OCI-LY1 (cell line): Measurements from ENCODE around the gene PTPN3.

Experiments
- H2AFZ ChIP-seq: fragments of 200-600 bp; sonication (generic), shearing (Covaris generic); 2 replicates; pipeline ENCODE4 v1.6.0; 2014; ENCODE audit warnings: antibody characterized with exemption, mild to moderate bottlenecking, low read length
- H3F3A ChIP-seq: fragments of 200-600 bp; sonication (generic), shearing (Covaris generic); 2 replicates; pipeline ENCODE4 v1.6.0; 2014; ENCODE audit warnings: mild to moderate bottlenecking, antibody characterized with exemption, low read length, moderate library complexity; ENCODE audit not compliant: insufficient read depth
- H3K27ac ChIP-seq: fragments of 200-600 bp; sonication (generic); 2 replicates; pipeline ENCODE4 v1.5.1; 2014; ENCODE audit warnings: low read length, mixed run types, mild to moderate bottlenecking, low read depth; ENCODE audit not compliant: poor library complexity, severe bottlenecking
- H3K27me3 ChIP-seq: fragments of 200-600 bp; sonication (generic); 2 replicates; pipeline ENCODE4 v1.6.0; 2014; ENCODE audit warnings: antibody characterized with exemption, mild to moderate bottlenecking, low read length, moderate library complexity; ENCODE audit not compliant: insufficient read depth
- H3K36me3 ChIP-seq: fragments of 200-600 bp; sonication (generic); 2 replicates; pipeline ENCODE4 v1.6.1; 2014; ENCODE audit warnings: mild to moderate bottlenecking, antibody characterized with exemption, low read length, moderate library complexity, mixed read lengths; ENCODE audit not compliant: insufficient read depth
- H3K4me1 ChIP-seq: fragments of 200-600 bp; sonication (generic); 2 replicates; pipeline ENCODE4 v1.5.1; 2014; ENCODE audit warnings: mild to moderate bottlenecking, low read length, moderate library complexity; ENCODE audit not compliant: insufficient read depth, severe bottlenecking
- H3K4me2 ChIP-seq: fragments of 200-600 bp; sonication (generic), shearing (Covaris generic); 2 replicates; pipeline ENCODE4 v1.6.1; 2014; ENCODE audit warnings: low read length
- H3K4me3 ChIP-seq: fragments of 200-600 bp; sonication (generic); 2 replicates; pipeline ENCODE4 v1.5.1; 2014; ENCODE audit warnings: low read length, low read depth, mild to moderate bottlenecking, mixed read lengths; ENCODE audit not compliant: poor library complexity, severe bottlenecking
- H3K79me2 ChIP-seq: fragments of 200-600 bp; shearing (Covaris generic); 2 replicates; pipeline ENCODE4 v1.6.1; 2016; ENCODE audit warnings: mixed run types, low read length, mixed read lengths; ENCODE audit not compliant: insufficient read depth
- H3K9ac ChIP-seq: fragments of 200-600 bp; sonication (generic), shearing (Covaris generic); 2 replicates; pipeline ENCODE4 v1.6.1; 2014; ENCODE audit warnings: mild to moderate bottlenecking, low read length, mixed read lengths
- H3K9me2 ChIP-seq: fragments of 200-600 bp; sonication (generic), shearing (Covaris generic); 2 replicates; pipeline ENCODE4 v1.6.1; 2014; ENCODE audit warnings: low read depth, mild to moderate bottlenecking, low read length, mixed read lengths
- H3K9me3 ChIP-seq: fragments of 200-600 bp; shearing (Covaris generic); 2 replicates; pipeline ENCODE4 v1.6.1; 2014; ENCODE audit warnings: low read length, mixed read lengths
- H4K20me1 ChIP-seq: fragments of 200-600 bp; sonication (generic), shearing (Covaris generic); 2 replicates; pipeline ENCODE4 v1.6.0; 2016; ENCODE audit warnings: mild to moderate bottlenecking, low read length; ENCODE audit not compliant: insufficient read depth
- CTCF ChIP-seq: fragments of 200-600 bp; sonication (generic), shearing (Covaris generic); IDR thresholded peaks from 2 replicates; pipeline ENCODE4 v1.5.1; 2017; ENCODE audit warnings: mild to moderate bottlenecking, antibody characterized with exemption, low read length, moderate library complexity, mixed read lengths
- EZH2 ChIP-seq: fragments of 200-600 bp; sonication (generic), shearing (Covaris generic); IDR thresholded peaks from 2 replicates; pipeline ENCODE4 v1.8.0; 2017; ENCODE audit warnings: borderline replicate concordance, mixed run types, mild to moderate bottlenecking, antibody characterized with exemption, low read length, moderate library complexity, mixed read lengths

The PTPN3 gene

GRCh38 chr9:109477258-109478050 lies 20.7 kb downstream of the PTPN3 start:
- H2AFZ ChIP-seq, result no peak overlapping the region

GRCh38 chr9:109476642-109477257 lies 21.4 kb downstream of the PTPN3 start:
- H3K9ac ChIP-seq, result no peak overlapping the region
- no peaks in the 10 kb centered on the region; the same call in none of the 2 replicates for H3K27me3 ChIP-seq
- no peak overlapping the region for H2AFZ ChIP-seq
- no peaks in the 10 kb centered on the region for H3K9me3 ChIP-seq
- H3K27ac ChIP-seq, result no peak overlapping the region
- H3K9me2 ChIP-seq, result no peaks in the 10 kb centered on the region
- TF ChIP-seq EZH2 (no peak), CTCF (no peak)
- no peaks in the 10 kb centered on the region for H4K20me1 ChIP-seq
- H3K4me2 ChIP-seq, result no peak overlapping the region
- no peaks in the 10 kb centered on the region for H3K36me3 ChIP-seq
- no peak overlapping the region for H3K4me3 ChIP-seq
- no peaks in the 10 kb centered on the region for H3F3A ChIP-seq
- no peaks in the 10 kb centered on the region for H3K79me2 ChIP-seq
- H3K4me1 ChIP-seq, result no peaks in the 10 kb centered on the region

More at GRCh38 chr9:109477258-109478050, 20.7 kb downstream of the PTPN3 start:
- H3K79me2 ChIP-seq, result no peaks in the 10 kb centered on the region
- no peak overlapping the region for H3K4me3 ChIP-seq
- no peaks in the 10 kb centered on the region for H3K9me3 ChIP-seq
- H3K9ac ChIP-seq, result no peak overlapping the region
- H3K9me2 ChIP-seq, result no peaks in the 10 kb centered on the region
- H4K20me1 ChIP-seq, result no peaks in the 10 kb centered on the region
- no peaks in the 10 kb centered on the region for H3F3A ChIP-seq
- no peak for TF ChIP-seq EZH2
- TF ChIP-seq CTCF, result no peak
- H3K4me2 ChIP-seq, result no peak overlapping the region
- H3K36me3 ChIP-seq, result no peaks in the 10 kb centered on the region
- H3K27me3 ChIP-seq, result no peaks in the 10 kb centered on the region; the same call in none of the 2 replicates
- H3K27ac ChIP-seq, result no peak overlapping the region
- no peaks in the 10 kb centered on the region for H3K4me1 ChIP-seq

- H3K79me2 ChIP-seq, result no peaks in the 10 kb centered on the region
- H3K9ac ChIP-seq, result no peak overlapping the region
- H3K27me3 ChIP-seq, result no peaks in the 10 kb centered on the region; the same call in none of the 2 replicates
- no peaks in the 10 kb centered on the region for H3K4me1 ChIP-seq
- H3F3A ChIP-seq, result no peaks in the 10 kb centered on the region
- no peak overlapping the region for H3K4me3 ChIP-seq
- no peak overlapping the region for H2AFZ ChIP-seq
- H3K4me2 ChIP-seq, result no peak overlapping the region
- no peaks in the 10 kb centered on the region for H3K9me3 ChIP-seq
- H4K20me1 ChIP-seq, result no peaks in the 10 kb centered on the region
- no peaks in the 10 kb centered on the region for H3K9me2 ChIP-seq
- no peak overlapping the region for H3K27ac ChIP-seq
- no peaks in the 10 kb centered on the region for H3K36me3 ChIP-seq
- no peak for TF ChIP-seq EZH2
- no peak for TF ChIP-seq CTCF
Measured at GRCh38 chr9:109475526-109475925, 22.6 kb downstream of the PTPN3 start.
